ENCODE data around the gene KCNQ5. TPM values are rescaled to one million over a fixed set of nuclear protein-coding genes. Genes with fewer than 3 reads are reported as not detected.

The KCNQ5 gene
- total RNA-seq, 1 experiment from 2014 or later, result 9.4 TPM

- CTCF ChIA-PET, result no interaction called here
- no TSS peak for BruUV-seq (replicated peaks)
- no peak overlapping the region for H3K27ac ChIP-seq (ENCODE audit: low read length)
- no peaks in the 10 kb centered on the region for H3K27me3 ChIP-seq (ENCODE audit: control insufficient read depth, insufficient read depth, low read length)
- ATAC-seq (no peak), DNase-seq (ENCODE audit: low read depth, low spot score) (no peak)
- no peaks in the 10 kb centered on the region for H3K36me3 ChIP-seq (ENCODE audit: control insufficient read depth, insufficient read depth, low read length)
- in situ Hi-C loops (cut with HindIII; ENCODE audit: low pct_unique_long_range_greater_than_20kb, low sequenced_read_pairs) (no loop called here), intact Hi-C loops (cut with micrococcal nuclease; ENCODE audit: unreplicated experiment) (no loop called here)
- H3K4me3 ChIP-seq (ENCODE audit: low read depth in 2 of 2, low read length in 2 of 2), result no peak overlapping the region
- POLR2A ChIA-PET, result no interaction called here
- TF ChIP-seq POLR2AphosphoS5 (IDR thresholded peaks at IDR 0.05; ENCODE audit: low read depth, low read length) (no peak), TCF7L2 (IDR thresholded peaks at IDR 0.05; ENCODE audit: low read depth, low read length) (no peak), SIN3A (IDR thresholded peaks at IDR 0.05; ENCODE audit: borderline replicate concordance, insufficient read depth, low read depth, low read length) (no peak), CTCF (IDR thresholded peaks at IDR 0.05) (no peak), REST (IDR thresholded peaks at IDR 0.05; ENCODE audit: insufficient read depth in 1 of 2, low read depth in 2 of 2, low read length in 1 of 2) (no peak)
- no peaks in the 10 kb centered on the region for H3K4me1 ChIP-seq (ENCODE audit: control insufficient read depth, insufficient read depth, low read length)
- 0 out of 2 replicates have a peak, but pooled peaks cover 4% of the 10 kb centered on the region for H3K9me3 ChIP-seq (ENCODE audit: control insufficient read depth, insufficient read depth, low read depth, low read length)
Observed at GRCh38 chr6:73006146-73006545, 384.3 kb downstream of the KCNQ5 start.

- CTCF ChIA-PET, result no interaction called here
- Histone ChIP-seq H3K27me3 (ENCODE audit: control insufficient read depth, insufficient read depth, low read length) (no peaks in the 10 kb centered on the region), H3K27ac (ENCODE audit: low read length) (no peak overlapping the region), H3K4me3 (ENCODE audit: low read depth in 2 of 2, low read length in 2 of 2) (no peak overlapping the region), H3K4me1 (ENCODE audit: control insufficient read depth, insufficient read depth, low read length) (no peaks in the 10 kb centered on the region), H3K36me3 (ENCODE audit: control insufficient read depth, insufficient read depth, low read length) (no peaks in the 10 kb centered on the region), H3K9me3 (ENCODE audit: control insufficient read depth, insufficient read depth, low read depth, low read length) (0 out of 2 replicates have a peak, but pooled peaks cover 4% of the 10 kb centered on the region)
- POLR2A ChIA-PET, result no interaction called here
- intact Hi-C loops (cut with micrococcal nuclease; ENCODE audit: unreplicated experiment) (no loop called here), in situ Hi-C loops (cut with HindIII; ENCODE audit: low pct_unique_long_range_greater_than_20kb, low sequenced_read_pairs) (no loop called here)
- DNase-seq (ENCODE audit: low read depth, low spot score), result no peak
- no peak for ATAC-seq
- BruUV-seq (replicated peaks), result no TSS peak
- TF ChIP-seq REST (IDR thresholded peaks at IDR 0.05; ENCODE audit: insufficient read depth in 1 of 2, low read depth in 2 of 2, low read length in 1 of 2) (no peak), SIN3A (IDR thresholded peaks at IDR 0.05; ENCODE audit: borderline replicate concordance, insufficient read depth, low read depth, low read length) (no peak), POLR2AphosphoS5 (IDR thresholded peaks at IDR 0.05; ENCODE audit: low read depth, low read length) (no peak), CTCF (IDR thresholded peaks at IDR 0.05) (no peak), TCF7L2 (IDR thresholded peaks at IDR 0.05; ENCODE audit: low read depth, low read length) (no peak)
Observed at GRCh38 chr6:73011945-73012344, 390.1 kb downstream of the KCNQ5 start.

Measured in Panc1 (cell line).